OCI-LY1 (cell line): ENCODE data around the gene MAN1A1.

ENCODE experiments used
- H2AFZ ChIP-seq: fragments of 200-600 bp; sonication (generic), shearing (Covaris generic); 2 replicates; pipeline ENCODE4 v1.6.0; 2014; ENCODE audit warnings: antibody characterized with exemption, mild to moderate bottlenecking, low read length
- H3F3A ChIP-seq: fragments of 200-600 bp; sonication (generic), shearing (Covaris generic); 2 replicates; pipeline ENCODE4 v1.6.0; 2014; ENCODE audit warnings: mild to moderate bottlenecking, antibody characterized with exemption, low read length, moderate library complexity; ENCODE audit not compliant: insufficient read depth
- H3K27ac ChIP-seq: fragments of 200-600 bp; sonication (generic); 2 replicates; pipeline ENCODE4 v1.5.1; 2014; ENCODE audit warnings: low read length, mixed run types, mild to moderate bottlenecking, low read depth; ENCODE audit not compliant: poor library complexity, severe bottlenecking
- H3K27me3 ChIP-seq: fragments of 200-600 bp; sonication (generic); 2 replicates; pipeline ENCODE4 v1.6.0; 2014; ENCODE audit warnings: antibody characterized with exemption, mild to moderate bottlenecking, low read length, moderate library complexity; ENCODE audit not compliant: insufficient read depth
- H3K36me3 ChIP-seq: fragments of 200-600 bp; sonication (generic); 2 replicates; pipeline ENCODE4 v1.6.1; 2014; ENCODE audit warnings: mild to moderate bottlenecking, antibody characterized with exemption, low read length, moderate library complexity, mixed read lengths; ENCODE audit not compliant: insufficient read depth
- H3K4me1 ChIP-seq: fragments of 200-600 bp; sonication (generic); 2 replicates; pipeline ENCODE4 v1.5.1; 2014; ENCODE audit warnings: mild to moderate bottlenecking, low read length, moderate library complexity; ENCODE audit not compliant: insufficient read depth, severe bottlenecking
- H3K4me2 ChIP-seq: fragments of 200-600 bp; sonication (generic), shearing (Covaris generic); 2 replicates; pipeline ENCODE4 v1.6.1; 2014; ENCODE audit warnings: low read length
- H3K4me3 ChIP-seq: fragments of 200-600 bp; sonication (generic); 2 replicates; pipeline ENCODE4 v1.5.1; 2014; ENCODE audit warnings: low read length, low read depth, mild to moderate bottlenecking, mixed read lengths; ENCODE audit not compliant: poor library complexity, severe bottlenecking
- H3K79me2 ChIP-seq: fragments of 200-600 bp; shearing (Covaris generic); 2 replicates; pipeline ENCODE4 v1.6.1; 2016; ENCODE audit warnings: mixed run types, low read length, mixed read lengths; ENCODE audit not compliant: insufficient read depth
- H3K9ac ChIP-seq: fragments of 200-600 bp; sonication (generic), shearing (Covaris generic); 2 replicates; pipeline ENCODE4 v1.6.1; 2014; ENCODE audit warnings: mild to moderate bottlenecking, low read length, mixed read lengths
- H3K9me2 ChIP-seq: fragments of 200-600 bp; sonication (generic), shearing (Covaris generic); 2 replicates; pipeline ENCODE4 v1.6.1; 2014; ENCODE audit warnings: low read depth, mild to moderate bottlenecking, low read length, mixed read lengths
- H3K9me3 ChIP-seq: fragments of 200-600 bp; shearing (Covaris generic); 2 replicates; pipeline ENCODE4 v1.6.1; 2014; ENCODE audit warnings: low read length, mixed read lengths
- H4K20me1 ChIP-seq: fragments of 200-600 bp; sonication (generic), shearing (Covaris generic); 2 replicates; pipeline ENCODE4 v1.6.0; 2016; ENCODE audit warnings: mild to moderate bottlenecking, low read length; ENCODE audit not compliant: insufficient read depth
- EZH2 ChIP-seq: fragments of 200-600 bp; sonication (generic), shearing (Covaris generic); IDR thresholded peaks from 2 replicates; pipeline ENCODE4 v1.8.0; 2017; ENCODE audit warnings: borderline replicate concordance, mixed run types, mild to moderate bottlenecking, antibody characterized with exemption, low read length, moderate library complexity, mixed read lengths
- TF ChIP-seq, protein P1 (sequence below): fragments of 200-600 bp; sonication (generic), shearing (Covaris generic); IDR thresholded peaks from 2 replicates; pipeline ENCODE4 v1.5.1; 2017; ENCODE audit warnings: mild to moderate bottlenecking, antibody characterized with exemption, low read length, moderate library complexity, mixed read lengths

The MAN1A1 gene

DNA sequence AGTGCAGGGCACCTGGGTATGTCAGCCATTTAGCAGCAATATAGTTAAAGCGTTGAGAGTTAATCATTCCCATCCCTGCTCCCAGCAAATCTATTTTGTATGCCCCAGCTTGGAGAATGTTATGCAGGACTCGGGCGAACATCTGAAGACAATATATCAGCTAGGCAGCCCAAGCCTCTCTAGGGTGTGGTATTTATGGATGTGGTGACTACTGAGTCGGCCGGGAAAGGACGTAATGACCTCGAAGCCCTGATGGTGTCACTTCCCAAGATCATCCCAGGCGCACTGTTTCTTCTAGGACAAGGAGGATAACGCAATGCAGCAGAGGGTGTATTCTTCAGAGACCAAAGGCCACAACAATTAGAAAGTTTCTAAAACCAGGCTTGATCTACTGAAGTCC is 207.5 kb downstream of the MAN1A1 start:
- TF ChIP-seq, protein P1, sequence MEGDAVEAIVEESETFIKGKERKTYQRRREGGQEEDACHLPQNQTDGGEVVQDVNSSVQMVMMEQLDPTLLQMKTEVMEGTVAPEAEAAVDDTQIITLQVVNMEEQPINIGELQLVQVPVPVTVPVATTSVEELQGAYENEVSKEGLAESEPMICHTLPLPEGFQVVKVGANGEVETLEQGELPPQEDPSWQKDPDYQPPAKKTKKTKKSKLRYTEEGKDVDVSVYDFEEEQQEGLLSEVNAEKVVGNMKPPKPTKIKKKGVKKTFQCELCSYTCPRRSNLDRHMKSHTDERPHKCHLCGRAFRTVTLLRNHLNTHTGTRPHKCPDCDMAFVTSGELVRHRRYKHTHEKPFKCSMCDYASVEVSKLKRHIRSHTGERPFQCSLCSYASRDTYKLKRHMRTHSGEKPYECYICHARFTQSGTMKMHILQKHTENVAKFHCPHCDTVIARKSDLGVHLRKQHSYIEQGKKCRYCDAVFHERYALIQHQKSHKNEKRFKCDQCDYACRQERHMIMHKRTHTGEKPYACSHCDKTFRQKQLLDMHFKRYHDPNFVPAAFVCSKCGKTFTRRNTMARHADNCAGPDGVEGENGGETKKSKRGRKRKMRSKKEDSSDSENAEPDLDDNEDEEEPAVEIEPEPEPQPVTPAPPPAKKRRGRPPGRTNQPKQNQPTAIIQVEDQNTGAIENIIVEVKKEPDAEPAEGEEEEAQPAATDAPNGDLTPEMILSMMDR: no peak
- TF ChIP-seq EZH2: no peak
- Histone ChIP-seq H3K4me2 (no peak overlapping the region), H3K36me3 (no peaks in the 10 kb centered on the region), H3F3A (no peaks in the 10 kb centered on the region), H3K27ac (no peak overlapping the region), H3K9me3 (no peaks in the 10 kb centered on the region), H3K4me3 (no peak overlapping the region), H4K20me1 (no peaks in the 10 kb centered on the region; the same call in 1 of the 2 replicates), H3K79me2 (no peaks in the 10 kb centered on the region), H2AFZ (no peak overlapping the region), H3K27me3 (no peaks in the 10 kb centered on the region), H3K9me2 (no peaks in the 10 kb centered on the region), H3K4me1 (no peaks in the 10 kb centered on the region), H3K9ac (no peak overlapping the region)

DNA sequence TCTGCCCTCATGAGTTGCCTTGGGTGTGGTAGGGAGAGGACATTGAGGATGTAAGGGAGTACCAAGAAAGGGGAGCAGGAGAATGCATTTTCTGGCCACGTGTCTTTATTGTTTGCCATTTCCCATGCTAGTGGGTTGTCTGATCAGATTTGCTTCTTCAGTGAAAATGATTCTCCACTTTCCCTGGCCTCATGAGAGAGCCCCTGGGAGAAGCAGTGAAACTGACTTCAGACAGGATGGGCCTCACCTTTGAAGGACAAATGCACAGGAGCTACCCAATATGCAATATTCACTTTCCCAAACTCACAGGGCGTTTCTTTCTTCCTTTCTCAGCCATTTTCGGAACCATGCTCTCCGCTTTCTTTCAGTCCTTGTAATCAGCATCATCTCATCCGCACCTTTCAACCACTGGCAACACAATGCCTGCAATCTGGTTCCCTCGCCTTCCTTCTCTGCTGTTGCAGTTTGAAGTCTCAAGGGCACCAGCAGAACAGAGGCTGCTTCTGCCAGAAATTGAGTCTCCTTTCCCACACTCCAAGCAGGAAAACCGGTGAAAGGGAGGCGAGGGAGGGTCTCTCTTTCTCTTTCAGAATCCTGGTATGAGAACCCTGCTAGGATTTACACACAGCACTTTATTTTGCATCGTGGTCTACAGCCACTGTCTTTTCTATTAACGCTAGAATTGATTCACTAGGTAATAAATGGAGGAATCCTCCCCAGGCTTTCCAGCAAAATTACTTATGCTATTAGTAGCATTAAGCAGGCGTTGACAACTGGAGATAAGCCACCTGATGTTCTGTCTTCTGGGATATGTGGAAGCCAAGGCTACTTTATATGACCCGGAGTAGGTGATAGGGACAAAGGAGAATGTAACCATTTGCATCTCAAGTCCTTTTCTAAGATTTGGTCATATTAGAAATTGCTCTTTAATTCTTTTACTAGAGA is 209.1 kb downstream of the MAN1A1 start:
- no peaks in the 10 kb centered on the region for H3K9me2 ChIP-seq
- H3K79me2 ChIP-seq: no peaks in the 10 kb centered on the region
- H3K36me3 ChIP-seq: no peaks in the 10 kb centered on the region
- no peak overlapping the region for H3K9ac ChIP-seq
- no peak for TF ChIP-seq EZH2
- TF ChIP-seq, protein P1: no peak
- no peak overlapping the region for H3K4me3 ChIP-seq
- H3K27me3 ChIP-seq: no peaks in the 10 kb centered on the region
- H4K20me1 ChIP-seq: no peaks in the 10 kb centered on the region; the same call in 1 of the 2 replicates
- no peak overlapping the region for H2AFZ ChIP-seq
- H3K9me3 ChIP-seq: no peaks in the 10 kb centered on the region
- H3K27ac ChIP-seq: no peak overlapping the region
- no peak overlapping the region for H3K4me2 ChIP-seq
- H3K4me1 ChIP-seq: no peaks in the 10 kb centered on the region
- no peaks in the 10 kb centered on the region for H3F3A ChIP-seq

DNA sequence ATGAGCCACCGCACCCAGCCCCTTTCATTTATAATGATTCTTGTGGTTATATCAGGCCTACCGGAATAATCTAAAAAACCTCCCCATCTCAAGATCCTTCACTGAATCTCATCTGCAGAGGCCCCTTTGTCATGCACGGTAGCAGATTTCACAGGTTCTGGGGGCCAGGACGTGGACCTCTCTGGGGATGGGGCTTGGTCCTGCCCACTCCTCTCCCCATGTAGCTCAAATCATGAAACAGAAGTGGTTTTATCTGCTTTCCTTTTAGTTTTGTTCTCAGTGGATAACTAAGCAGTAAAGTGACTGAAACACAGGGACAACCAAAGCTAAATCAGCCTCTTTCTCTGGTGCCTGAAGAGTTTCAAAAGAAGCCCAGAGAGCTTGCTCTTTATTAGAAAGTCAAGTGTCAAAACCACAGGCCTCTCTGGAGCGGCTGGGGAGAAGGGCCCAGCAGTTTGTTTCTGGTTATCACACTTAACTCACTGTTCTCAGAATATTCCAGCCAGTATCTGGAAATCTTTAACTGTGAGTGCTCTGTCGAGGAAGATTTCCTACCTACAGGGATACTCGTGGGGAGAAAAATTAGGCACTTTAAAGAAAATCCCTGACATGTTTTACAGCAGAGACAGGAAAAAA is 210.5 kb downstream of the MAN1A1 start:
- no peak overlapping the region for H3K27ac ChIP-seq
- H3K9ac ChIP-seq: no peak overlapping the region
- no peaks in the 10 kb centered on the region; the same call in 1 of the 2 replicates for H4K20me1 ChIP-seq
- H3K4me3 ChIP-seq: no peak overlapping the region
- H3K27me3 ChIP-seq: no peaks in the 10 kb centered on the region
- no peaks in the 10 kb centered on the region for H3K79me2 ChIP-seq
- no peak overlapping the region for H3K4me2 ChIP-seq
- H3K9me3 ChIP-seq: no peaks in the 10 kb centered on the region
- H2AFZ ChIP-seq: no peak overlapping the region
- H3K36me3 ChIP-seq: no peaks in the 10 kb centered on the region
- H3K4me1 ChIP-seq: no peaks in the 10 kb centered on the region
- no peaks in the 10 kb centered on the region for H3F3A ChIP-seq
- TF ChIP-seq, protein P1: no peak
- no peak for TF ChIP-seq EZH2
- H3K9me2 ChIP-seq: no peaks in the 10 kb centered on the region
